Measurements from ENCODE around the gene LIN37. TPM values are rescaled to one million over a fixed set of nuclear protein-coding genes. Genes with fewer than 3 reads are reported as not detected.
"Not testable (repeated sequence)": the region's sequence is repeated elsewhere in the genome, so short reads cannot be mapped to it uniquely, and the experiment has no call there.

Gene LIN37
- polyA plus RNA-seq, 10 donors: 7.9 to 13.1 (median 9.6) TPM

GRCh38 chr19:35751839-35752745 lies 3.7 kb downstream of the LIN37 start:
- no peak for DNase-seq

- DNase-seq: no peak
Observed at GRCh38 chr19:35752746-35753350, 4.5 kb downstream of the LIN37 start.

DNA sequence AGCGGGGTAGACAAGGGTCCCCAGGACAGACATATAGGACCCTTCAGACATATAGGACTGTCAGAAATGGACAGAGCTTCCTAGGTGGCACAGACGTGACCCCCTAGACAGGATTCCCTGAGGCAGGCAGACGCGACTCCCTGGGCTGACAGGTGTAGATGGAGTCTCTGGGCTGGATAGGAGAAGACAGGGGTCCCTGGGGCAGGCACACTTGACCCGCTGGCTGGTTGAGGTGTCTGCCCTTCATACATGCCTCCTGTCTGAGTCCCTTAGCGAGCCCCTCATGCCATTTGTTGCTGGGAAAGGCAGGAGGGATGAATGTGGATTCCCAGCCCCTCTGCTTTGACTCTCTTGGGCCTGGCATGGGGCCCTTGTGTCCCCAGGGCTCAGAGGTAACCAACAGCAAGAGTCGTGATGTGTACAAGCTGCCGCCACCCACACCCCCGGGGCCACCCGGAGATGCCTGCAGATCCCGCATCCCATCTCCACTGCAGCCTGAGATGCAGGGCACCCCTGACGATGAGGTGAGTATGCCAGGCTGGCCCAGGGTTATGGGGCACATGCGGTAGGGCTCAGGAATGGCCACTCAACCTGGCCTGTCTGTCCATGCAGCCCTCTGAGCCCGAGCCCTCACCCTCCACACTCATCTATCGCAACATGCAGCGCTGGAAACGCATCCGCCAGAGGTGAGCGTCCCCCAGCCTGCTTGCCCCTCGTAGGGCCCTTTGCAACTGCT lies 5.4 kb downstream of the LIN37 start:
- DNase-seq: no peak

GRCh38 chr19:35754370-35755130 lies 6.2 kb downstream of the LIN37 start:
- DNase-seq: no peak

GRCh38 chr19:35755131-35755549 lies 6.8 kb downstream of the LIN37 start:
- DNase-seq: no peak

DNA sequence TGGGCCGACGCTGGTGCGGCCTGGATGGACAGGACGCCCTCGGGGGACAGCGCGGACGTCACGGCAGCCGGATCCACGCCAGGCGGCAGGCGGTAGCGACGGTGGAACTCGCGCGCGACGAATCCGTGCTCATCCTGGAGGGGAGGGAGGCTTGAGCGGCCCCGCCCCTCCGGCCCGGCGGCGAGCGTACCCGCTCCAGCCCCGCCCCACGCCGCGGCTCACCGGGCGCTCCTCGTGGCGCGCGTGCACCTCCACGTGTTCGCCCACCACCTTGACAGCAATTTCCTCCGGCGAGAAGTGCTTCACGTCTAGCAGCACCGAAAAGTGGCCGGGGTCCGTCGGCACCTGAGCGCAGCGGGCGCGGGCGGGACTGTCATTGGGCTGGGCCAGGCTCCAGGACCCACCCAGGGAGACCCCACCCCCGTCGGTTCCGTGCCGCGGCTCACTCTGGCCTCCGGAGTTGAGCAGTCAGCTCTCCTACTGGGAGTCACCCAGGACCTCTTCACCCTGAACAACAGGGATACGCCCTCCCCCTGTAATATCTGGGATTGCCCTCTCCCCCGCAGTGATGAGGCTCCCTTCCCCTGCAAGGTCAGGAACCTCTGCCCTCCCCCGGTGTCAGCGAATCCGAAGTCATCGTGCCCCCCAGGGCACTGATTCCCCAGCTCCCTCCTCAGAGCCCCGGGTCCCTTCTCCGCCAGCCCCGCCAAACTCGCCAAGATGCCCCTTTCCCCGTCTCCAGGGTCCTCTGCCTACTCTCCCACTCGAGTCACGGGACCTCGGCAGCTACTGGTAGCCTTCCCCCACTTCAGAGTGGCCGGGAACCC lies 7.4 kb downstream of the LIN37 start:
- peak; percentile 66 to 94 (median 87) for DNase-seq

GRCh38 chr19:35756377-35757230 lies 8.2 kb downstream of the LIN37 start, which contains the start of gene HSPB6:
HSPB6 (minus strand) TSS chr19:35757029; CDS start chr19:35757008, 21 bp downstream.
- peak in 1 of 3 donors; percentile 84 for DNase-seq

GRCh38 chr19:35757231-35757748 lies 8.9 kb downstream of the LIN37 start:
- DNase-seq: peak; percentile 96 to 98 (median 97)

DNA sequence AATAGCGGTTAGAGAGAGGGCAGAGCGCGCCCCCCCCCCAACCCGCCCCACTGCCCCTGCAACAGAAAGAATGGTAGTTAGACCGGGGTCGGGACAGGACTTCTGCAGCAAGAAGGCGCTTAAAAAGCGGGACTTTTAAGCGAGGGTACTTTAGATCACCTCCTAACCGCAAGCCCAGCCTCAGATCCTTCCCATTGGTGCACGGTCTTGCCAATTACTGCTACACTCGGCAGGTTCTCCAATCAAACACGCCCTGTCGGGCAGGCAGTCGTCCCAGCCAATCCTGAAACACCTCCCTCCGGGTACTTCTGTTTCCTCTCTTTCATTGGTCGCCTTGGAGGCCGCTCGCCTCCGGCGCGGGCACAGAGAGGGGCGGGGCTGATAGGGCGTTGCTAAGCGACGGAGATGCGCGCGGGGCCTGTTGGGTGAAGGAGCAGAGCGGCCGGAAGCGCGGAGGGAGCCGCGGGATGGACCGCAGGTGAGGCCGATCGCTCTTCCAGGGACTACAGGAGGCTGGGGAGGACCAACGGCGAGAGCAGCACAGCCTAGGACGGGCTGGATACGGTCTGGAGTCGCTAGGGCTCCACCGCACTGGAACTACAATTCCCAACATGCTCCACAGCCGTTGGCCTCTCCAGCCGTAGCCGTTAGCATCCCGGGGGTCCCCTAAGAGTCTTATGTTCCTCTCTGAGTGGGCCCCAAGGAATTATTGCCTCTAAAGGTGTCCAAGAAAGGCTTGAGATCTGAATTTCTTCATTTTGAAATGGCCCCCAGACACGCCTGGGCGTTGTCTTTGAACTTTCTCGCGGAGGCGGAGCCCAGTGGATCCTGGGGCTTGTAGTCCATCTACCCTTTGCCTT lies 9.6 kb downstream of the LIN37 start, which contains the start of gene PROSER3:
Gene PROSER3, plus strand, starts transcription at position 428 of the 860 bp plus-strand sequence. Its CDS starts 40 bp downstream, at position 468.
- peak; percentile 99 to 100 (median 99) for DNase-seq

GRCh38 chr19:35759697-35760096 lies 11.3 kb downstream of the LIN37 start:
- DNase-seq: no peak

DNA sequence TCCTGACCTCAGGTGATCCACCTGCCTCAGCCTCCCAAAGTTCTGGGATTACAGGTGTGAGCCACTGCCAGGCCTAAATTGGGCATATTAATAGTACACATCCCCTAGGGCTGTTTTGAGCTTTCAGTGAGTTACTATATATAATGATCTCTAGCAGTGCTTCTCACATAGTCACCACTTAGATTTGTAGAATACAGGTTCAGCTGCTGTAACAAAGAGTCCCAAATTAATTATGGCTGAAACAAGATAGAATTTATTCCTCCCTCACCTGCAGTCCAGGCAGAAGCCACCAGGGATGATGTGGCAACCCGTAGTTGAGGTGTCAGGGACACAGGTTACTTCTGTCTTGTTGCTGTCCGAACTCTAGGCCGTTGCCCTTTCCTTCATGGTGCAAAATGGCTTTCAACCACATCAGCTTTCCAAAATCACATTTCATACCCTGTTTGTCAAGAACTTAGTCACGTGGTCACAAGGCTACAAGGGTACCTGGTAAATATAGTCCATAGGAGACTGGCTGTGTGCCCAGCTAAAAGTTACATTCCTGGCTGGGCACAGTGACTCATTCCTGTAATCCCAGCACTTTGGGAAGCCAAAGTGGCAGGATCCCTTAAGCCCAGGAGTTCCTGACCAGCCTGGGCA lies 12.5 kb downstream of the LIN37 start:
- no peak for DNase-seq

- no peak for DNase-seq
Observed at GRCh38 chr19:35764432-35765315, 16.3 kb downstream of the LIN37 start.

DNA sequence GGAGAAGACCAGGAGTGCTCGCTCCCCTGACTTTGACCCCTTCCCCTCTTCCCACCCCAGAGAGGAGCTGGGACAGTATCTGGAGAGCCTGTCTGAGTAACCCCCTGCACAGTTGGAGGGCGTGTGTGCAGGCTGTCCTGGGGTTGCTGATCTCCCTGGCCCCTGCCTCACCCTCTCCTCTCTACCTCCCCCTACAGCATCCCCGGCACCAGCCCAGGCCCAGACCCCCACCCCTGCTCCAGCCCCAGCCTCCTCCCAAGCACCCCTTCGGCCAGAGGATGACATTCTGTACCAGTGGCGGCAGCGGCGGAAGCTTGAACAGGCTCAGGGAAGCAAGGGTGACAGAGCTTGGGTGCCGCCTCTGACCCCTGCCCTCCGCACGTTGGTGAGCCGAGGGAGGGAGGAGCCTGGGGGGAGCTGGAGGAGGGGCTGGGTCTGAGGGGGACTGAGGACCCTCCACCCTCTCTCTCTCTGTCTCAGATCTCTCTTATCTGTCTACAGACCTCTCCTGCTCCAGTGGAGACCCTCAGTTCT lies 18.3 kb downstream of the LIN37 start:
- no peak for DNase-seq

GRCh38 chr19:35767288-35768081 lies 19.1 kb downstream of the LIN37 start:
- no peak for DNase-seq

DNA sequence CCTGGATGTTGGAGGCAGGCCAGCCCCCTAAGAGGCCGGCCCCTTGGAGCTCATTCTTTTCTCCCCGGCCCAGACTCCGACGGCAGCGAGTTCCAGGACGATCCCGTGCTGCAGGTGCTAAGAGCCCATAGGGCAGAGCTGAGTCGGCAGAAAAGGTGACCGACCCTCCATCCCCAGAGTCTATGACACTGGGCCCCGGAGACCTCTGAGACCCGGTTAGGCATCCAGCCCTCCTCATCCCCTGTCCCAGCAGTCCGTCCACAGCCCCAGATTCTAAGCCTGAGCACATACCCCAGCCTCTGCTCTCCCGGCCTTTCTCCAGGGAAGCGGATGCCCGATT lies 19.7 kb downstream of the LIN37 start:
- no peak for DNase-seq

- DNase-seq: not testable (repeated sequence)
Observed at GRCh38 chr19:35772362-35772761, 24.0 kb downstream of the LIN37 start.

Measured in muscle of back (tissue), 11 donors.